HG03354 (cell line): ENCODE results near the gene DDX39A.
"Not testable (repeated sequence)": the region's sequence is repeated elsewhere in the genome, so short reads cannot be mapped to it uniquely, and the experiment has no call there.

Experiments
- ATAC-seq: cut with Tn5 transposase; IDR thresholded peaks from one replicate; pipeline ENCODE4 v1.9.1; 2021; ENCODE audit warnings: mild to moderate bottlenecking; ENCODE audit not compliant: unreplicated experiment, poor library complexity, severe bottlenecking

DDX39A gene

GRCh38 chr19:14410091-14411051, 8.8 kb downstream of the DDX39A start:
- no peak for ATAC-seq

DNA sequence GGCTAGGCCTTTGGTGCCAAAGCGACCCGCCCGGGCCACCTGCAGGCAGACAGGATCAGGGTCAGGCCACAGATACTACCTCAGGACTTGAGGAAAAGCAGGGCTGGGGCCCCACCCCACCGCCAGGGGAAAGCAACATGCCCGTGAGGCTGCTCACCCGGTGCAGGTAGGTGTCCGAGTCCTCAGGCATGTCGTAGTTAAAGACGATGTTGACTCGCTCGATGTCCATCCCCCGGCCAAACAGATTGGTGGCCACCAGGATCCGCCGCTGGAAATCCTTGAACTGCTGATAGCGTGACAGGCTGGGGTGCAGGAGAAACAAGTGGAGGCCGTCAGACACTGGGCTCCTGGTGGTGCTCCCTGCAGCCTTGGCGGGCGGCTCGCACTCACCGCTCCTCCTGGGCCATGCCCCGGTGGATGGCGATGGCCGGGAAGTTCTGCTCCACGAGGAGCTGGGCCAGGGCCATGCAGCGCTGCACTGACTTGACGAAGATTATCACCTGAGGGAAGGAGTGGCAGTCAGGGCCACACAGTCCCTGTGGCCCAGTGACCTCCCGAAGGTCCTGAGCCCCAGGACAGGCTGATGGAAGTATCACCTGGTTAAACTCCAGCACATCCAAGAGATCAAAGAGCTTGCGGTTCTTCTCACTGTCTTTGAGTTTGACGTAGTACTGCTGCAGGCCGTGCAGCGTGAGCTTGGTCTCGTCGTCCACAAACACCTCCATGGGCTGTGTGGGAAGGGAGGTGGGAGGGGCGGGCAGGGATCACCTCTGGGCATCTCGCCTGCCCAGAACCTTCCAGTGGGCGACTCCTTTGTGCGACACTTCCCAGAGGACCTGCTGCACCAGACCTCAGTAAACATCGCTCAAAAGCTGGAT, 9.8 kb downstream of the DDX39A start:
- no peak for ATAC-seq

DNA sequence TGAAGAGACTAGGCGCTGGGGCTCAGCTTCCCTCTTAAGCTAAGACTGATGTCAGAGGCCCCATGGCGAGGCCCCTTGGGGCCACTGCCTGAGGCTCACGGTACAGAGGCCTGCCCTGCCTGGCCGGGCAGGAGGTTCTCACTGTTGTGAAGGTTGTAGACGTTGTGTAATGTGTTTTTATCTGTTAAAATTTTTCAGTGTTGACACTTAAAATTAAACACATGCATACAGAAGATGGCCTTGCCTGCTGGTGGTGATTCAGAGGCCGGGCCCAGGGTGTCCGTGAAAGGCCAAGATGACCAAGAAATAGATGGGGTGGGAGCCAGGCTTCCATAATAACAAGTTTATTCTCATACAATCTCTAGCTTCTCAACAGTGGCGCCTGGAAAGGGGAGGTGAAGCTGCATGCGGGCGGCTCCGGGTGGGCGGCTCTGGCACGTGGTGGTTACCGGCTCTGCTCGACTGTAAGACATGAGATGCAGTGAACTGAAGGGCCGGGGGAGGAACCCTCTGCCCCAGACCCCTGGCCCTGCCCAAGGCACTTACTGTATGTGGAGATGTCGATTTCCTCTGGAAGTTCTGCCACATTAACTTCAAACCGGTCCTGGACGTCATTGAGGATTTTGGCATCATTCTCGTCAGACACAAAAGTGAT, 10.5 kb downstream of the DDX39A start:
- ATAC-seq, result no peak

GRCh38 chr19:14407605-14408484, 11.3 kb downstream of the DDX39A start:
- ATAC-seq, result no peak

- no peak for ATAC-seq
These were observed 12.3 kb downstream of the DDX39A start for GRCh38 chr19:14406645-14407401.

GRCh38 chr19:14405758-14406644, 13.1 kb downstream of the DDX39A start:
- peak; percentile 74 for ATAC-seq

DNA sequence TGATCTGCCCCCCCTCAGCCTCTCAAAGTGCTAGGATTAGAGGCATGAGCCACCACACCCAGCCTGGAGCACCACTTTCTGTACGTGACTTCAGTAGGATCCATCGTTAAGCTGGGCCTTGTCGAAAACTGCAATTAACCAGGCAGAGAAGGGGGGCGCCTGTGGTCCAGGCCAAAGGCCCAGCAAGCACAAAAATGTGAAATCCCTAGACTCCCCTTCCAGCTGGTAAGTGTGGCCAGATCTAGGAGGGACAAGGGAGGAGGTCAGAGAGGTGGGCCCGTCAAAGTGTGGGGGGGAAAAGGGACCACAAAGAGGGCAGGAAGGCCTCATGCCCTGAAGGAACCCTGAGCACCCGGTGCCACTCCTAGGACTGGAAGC, 13.8 kb downstream of the DDX39A start:
- ATAC-seq, result no peak

DNA sequence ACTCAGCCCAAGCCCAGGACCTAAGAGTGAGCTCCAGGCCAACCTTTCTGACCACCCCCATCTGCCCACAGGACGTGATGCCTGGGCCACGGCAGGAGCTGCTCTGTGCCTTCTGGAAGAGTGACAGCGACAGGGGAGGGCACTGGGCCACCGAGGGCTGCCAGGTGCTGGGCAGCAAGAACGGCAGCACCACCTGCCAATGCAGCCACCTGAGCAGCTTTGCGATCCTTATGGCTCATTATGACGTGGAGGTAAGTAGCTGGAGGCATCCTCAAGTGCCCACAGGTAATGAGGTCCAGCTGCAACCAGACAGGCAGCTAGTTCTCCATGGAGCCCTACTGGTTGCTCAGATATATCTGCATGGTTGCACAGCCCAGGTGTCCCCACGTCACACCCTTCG, 14.8 kb downstream of the DDX39A start:
- no peak for ATAC-seq

DNA sequence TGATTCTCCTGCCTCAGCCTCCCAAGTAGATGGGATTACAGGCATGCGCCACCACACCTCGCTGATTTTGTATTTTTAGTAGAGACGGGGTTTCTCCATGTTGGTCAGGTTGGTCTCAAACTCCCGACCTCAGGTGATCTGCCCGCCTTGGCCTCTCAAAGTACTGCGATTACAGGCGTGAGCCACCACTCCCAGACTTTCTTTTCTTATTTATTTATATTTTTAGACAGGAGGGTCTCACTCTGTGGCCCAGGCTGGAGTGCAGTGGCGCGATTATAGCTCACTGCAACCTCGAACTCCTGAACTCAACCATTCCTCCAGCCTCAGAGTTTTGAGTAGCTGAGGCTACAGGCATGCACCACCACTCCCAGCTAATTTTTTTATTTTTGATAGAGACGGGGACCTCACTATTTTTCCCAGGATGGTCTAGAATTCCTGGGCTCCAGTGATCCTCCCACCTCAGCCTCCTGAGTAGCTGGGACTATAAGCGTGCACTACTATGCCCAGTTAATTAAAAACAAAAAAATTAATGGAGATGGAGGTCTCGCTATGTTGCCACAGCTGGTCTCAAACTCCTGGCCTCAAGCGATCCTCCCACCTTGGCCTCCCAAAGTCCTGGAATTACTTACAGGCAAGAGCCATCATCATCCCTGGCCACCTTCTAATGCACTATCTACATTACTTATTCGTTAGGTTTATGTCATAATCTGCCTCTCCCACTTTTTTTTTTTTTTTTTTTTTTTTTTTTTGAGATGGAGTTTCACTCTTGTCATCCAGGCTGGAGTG, 15.8 kb downstream of the DDX39A start:
- ATAC-seq, result not testable (repeated sequence)

DNA sequence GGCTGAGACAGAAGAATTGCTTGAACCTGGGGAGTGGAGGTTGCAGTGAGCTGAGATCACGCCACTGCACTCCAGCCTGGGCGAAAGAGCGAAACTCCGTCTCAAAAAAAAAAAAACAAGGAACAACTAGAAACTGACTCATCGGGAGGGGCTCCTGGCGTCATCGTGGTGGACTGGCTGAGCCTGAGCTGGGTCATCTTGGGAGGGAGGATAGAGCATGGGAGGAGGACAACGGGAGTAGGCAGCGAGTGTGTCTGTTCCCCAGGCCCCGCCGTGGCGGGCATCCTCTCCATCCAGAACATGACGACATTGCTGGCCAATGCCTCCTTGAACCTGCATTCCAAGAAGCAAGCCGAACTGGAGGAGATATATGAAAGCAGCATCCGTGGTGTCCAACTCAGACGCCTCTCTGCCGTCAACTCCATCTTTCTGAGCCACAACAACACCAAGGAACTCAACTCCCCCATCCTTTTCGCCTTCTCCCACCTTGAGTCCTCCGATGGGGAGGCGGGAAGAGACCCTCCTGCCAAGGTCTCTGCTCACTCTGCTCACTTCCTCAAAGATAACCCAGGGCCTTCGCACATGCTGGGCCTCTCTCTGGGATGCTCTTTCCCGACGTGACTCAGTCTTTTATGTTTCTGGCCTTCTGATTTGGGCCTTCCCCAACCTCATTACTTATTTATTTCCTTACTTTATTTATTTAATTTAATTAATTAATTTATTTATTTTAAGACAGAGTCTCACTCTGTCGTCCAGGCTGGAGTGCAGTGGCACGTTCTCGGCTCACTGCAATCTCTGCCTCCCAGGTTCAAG, 16.6 kb downstream of the DDX39A start:
- ATAC-seq, result no peak

DNA sequence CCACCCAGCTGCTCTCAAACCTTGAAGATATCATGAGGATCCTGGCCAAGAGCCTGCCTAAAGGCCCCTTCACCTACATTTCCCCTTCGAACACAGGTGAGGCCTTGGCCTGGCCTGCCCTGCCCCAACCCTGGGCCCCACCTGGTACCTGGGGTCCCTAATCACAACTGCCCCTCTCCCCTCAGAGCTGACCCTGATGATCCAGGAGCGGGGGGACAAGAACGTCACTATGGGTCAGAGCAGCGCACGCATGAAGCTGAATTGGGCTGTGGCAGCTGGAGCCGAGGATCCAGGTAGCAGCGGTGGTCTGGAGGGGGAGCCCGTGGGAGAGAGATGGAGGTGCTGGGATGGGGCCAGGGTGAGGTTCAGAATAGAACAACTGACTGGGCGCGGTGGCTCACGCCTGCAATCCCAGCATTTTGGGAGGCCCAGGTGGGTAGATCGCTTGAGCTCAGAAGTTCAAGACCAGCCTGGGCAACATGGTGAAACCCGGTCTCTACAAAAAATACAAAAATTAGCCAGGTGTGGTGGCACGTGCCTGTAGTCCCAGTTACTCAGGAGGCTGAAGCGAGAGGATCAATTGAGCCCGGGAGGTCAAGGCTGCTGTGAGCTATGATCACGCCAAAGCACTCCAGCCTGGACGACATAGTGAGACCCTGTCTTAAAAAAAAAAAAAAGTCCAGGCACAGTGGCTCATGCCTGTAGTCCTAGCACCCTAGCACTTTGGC, 17.5 kb downstream of the DDX39A start:
- ATAC-seq, result no peak

DNA sequence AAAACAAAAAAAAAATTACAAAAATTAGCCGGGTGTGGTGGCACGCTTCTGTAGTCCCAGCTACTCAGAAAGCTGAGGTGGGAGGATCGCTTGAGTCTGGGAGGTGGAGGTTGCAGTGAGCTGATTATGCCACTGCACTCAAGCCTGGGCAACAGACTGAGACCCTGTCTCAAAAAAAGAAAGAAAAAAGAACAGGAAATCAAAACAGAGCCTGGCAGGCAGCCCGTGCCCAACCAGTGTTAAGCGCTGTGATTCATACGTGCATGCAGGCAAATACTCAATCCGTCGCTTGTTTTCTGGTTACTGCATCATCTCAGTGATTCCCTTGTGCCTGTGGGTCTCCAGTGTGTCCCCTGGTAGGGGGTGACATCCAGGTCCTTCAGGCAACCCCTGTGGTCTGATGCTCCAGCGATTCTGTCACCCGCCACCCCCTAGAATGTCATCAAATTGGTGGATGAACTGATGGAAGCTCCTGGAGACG, 18.1 kb downstream of the DDX39A start:
- no peak for ATAC-seq

DNA sequence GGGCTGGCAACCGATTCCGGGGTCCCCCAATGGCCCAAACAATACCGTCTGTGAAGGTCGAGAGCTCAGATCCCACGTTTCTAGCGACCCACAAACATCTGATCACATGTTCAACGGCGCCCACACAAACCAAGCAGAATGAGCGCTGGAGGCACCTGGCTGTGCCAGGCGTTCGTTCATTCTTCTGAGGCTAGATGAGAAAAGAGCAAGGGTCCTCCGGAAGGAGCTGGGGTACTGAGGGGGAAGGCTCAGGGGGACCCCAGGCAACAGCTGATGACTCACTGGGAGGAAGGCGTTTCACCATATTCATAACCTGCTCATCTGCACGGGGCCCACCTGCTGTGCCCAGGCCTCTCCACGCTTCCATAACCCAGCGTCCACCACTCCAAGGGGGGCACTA, 22.0 kb downstream of the DDX39A start:
- not testable (repeated sequence) for ATAC-seq

DNA sequence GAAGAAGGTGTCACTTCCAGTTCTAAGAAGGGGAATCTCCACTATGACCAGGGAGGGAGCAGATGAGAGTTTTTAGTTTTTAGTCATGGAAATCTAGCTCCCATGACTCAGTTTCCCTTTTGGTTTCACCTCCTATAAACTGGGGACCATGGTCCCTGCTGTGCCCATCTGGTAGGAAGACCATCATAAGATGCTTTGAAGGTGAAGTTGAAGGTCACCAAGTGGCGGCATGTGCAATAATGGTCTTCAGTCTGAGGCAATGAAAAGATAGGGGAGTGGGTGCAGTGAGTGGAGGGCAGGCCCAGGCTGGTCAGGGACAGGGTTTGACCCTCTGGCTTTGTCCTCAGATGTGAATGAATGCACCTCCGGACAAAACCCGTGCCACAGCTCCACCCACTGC, 22.4 kb downstream of the DDX39A start:
- ATAC-seq, result not testable (repeated sequence)

- ATAC-seq, result no peak
These were observed 23.3 kb downstream of the DDX39A start for GRCh38 chr19:14395710-14396336.
